Ascending aorta (tissue), 2 donors: ENCODE measurements around the gene PIN1. TPM values are rescaled to one million over a fixed set of nuclear protein-coding genes. Genes with fewer than 3 reads are reported as not detected.
A peak's percentile ranks its signal among the peaks of the same experiment; 100 is the strongest.

ENCODE experiments used
- DNase-seq, 2 donors: peaks; one replicate each; pipeline ENCODE4 v3.0.0-alpha.2; 2019; ENCODE audit warnings: low spot score in 2 of 2
- H3K27ac ChIP-seq, 2 donors: fragments of 200-600 bp; sonication (generic); one replicate each; pipeline ENCODE4 v1.5.1; 2016 to 2017; ENCODE audit warnings: mild to moderate bottlenecking in 1 of 2
- H3K27me3 ChIP-seq: fragments of 200-600 bp; sonication (generic); one replicate; pipeline ENCODE4 v1.5.1; 2017
- H3K36me3 ChIP-seq, 2 donors: fragments of 200-600 bp; sonication (generic); one replicate each; pipeline ENCODE4 v1.5.1; 2016
- H3K4me1 ChIP-seq, 2 donors: fragments of 200-600 bp; sonication (generic); one replicate each; pipeline ENCODE4 v1.5.1; 2016 to 2017; ENCODE audit warnings: mild to moderate bottlenecking in 1 of 2
- H3K4me3 ChIP-seq, 2 donors: fragments of 200-600 bp; sonication (generic); one replicate each; pipeline ENCODE4 v1.5.1; 2016 to 2017; ENCODE audit warnings: mild to moderate bottlenecking in 1 of 2
- H3K9me3 ChIP-seq, 2 donors: fragments of 200-600 bp; sonication (generic); one replicate each; pipeline ENCODE4 v1.5.1; 2016
- intact Hi-C: fragments of 100-400 bp; cut with DNase I; formaldehyde crosslinking; loops from one replicate; pipeline ENCODE4 v1.15.1; 2023
- total RNA-seq: library from RNA; depleted of rRNA; stranded (reverse); fragments of >200 nt; gene quantifications from one replicate; pipeline ENCODE4 v1.1.0, GENCODE V29; 2016
- TF ChIP-seq, protein P1 (sequence below), 3 experiments: fragments of 200-600 bp in 2 of 3; fragments of 450-650 bp in 1 of 3; sonication (generic) in 2 of 3; IDR thresholded peaks; one replicate each; pipeline ENCODE4 v1.5.1; 2016 to 2019; ENCODE audit warnings: antibody characterized with exemption in 3 of 3, mild to moderate bottlenecking in 1 of 3, moderate library complexity in 1 of 3

PIN1 gene
- total RNA-seq, 1 donor from 2014 or later = 50.7 TPM

DNA sequence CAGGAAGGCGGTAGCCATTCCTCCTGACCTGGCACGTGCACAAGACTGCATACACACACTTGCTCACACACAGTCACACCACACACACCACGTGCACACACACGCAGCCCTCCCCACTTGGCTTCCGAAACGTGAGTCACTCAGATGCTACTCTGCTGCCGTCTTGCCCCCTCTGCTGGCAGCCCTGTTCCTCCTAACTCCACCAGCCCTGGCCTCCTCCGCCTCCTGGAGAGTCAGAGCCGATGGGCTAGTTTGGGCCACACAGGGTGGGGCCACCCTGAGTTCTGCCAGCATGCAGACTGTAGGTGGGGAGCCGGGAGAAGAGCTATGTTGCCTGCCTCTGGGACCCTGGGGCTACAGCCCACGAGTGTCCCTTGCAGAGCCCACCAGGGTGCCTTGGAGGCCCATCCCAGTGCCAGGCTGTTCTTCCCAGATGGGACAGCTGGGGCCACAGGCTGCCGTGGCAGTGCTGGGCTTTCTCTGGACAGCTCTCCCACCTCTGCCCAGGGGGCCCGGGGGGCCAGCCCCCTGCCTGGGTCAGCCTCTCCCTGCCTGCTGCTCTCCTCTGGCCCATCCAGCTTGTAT is 12.1 kb downstream of the PIN1 start:
- Histone ChIP-seq H3K27ac (peak overlapping the region in 1 of 2 donors; percentile 28), H3K36me3 (peaks cover 52 to 56% of the 10 kb centered on the region in 2 donors), H3K4me3 (no peak overlapping the region), H3K27me3 (no peaks in the 10 kb centered on the region), H3K9me3 (no peaks in the 10 kb centered on the region), H3K4me1 (no peaks in the 10 kb centered on the region)
- intact Hi-C loops = no loop called here
- DNase-seq = peak; percentile 27 to 82
- TF ChIP-seq, protein P1, sequence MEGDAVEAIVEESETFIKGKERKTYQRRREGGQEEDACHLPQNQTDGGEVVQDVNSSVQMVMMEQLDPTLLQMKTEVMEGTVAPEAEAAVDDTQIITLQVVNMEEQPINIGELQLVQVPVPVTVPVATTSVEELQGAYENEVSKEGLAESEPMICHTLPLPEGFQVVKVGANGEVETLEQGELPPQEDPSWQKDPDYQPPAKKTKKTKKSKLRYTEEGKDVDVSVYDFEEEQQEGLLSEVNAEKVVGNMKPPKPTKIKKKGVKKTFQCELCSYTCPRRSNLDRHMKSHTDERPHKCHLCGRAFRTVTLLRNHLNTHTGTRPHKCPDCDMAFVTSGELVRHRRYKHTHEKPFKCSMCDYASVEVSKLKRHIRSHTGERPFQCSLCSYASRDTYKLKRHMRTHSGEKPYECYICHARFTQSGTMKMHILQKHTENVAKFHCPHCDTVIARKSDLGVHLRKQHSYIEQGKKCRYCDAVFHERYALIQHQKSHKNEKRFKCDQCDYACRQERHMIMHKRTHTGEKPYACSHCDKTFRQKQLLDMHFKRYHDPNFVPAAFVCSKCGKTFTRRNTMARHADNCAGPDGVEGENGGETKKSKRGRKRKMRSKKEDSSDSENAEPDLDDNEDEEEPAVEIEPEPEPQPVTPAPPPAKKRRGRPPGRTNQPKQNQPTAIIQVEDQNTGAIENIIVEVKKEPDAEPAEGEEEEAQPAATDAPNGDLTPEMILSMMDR (IDR thresholded peaks at IDR 0.05) = peak in 2 of 3 experiments; percentile 39 to 46

DNA sequence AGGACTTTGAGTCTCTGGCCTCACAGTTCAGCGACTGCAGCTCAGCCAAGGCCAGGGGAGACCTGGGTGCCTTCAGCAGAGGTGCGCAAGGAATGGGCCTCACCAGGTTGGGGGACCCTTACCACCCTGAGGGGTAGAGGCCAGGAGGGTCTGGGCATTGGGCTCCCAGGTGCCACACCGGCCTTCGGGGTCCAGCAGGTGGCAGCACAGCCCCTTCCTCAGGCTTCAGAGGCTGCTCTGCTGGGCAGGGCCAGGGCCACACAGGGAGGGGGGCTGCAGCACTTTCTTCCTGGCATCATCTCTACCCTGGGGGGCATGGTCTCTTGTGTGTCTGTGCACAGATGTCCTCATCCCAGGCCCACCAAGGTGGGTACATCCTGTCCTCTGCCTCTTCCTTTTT is 12.9 kb downstream of the PIN1 start:
- TF ChIP-seq, protein P1 (IDR thresholded peaks at IDR 0.05) = no peak

DNA sequence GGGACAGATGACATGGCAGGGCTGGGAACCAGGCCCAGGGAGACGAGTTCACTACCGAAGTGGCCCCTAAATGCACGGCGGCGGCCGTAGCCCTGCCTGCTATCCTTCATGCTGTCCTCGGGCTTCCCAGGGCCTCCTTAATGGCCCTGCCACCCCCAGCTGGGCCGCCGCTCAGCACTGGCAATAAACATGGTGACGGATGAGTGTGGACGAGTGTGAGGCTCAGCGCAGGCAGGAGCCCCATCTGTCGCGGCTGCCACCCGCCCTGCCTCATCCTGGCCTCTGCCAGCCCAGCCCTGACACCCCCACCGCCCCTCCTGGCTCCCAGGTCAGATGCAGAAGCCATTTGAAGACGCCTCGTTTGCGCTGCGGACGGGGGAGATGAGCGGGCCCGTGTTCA is 13.6 kb downstream of the PIN1 start:
- no peaks in the 10 kb centered on the region for H3K27me3 ChIP-seq
- TF ChIP-seq, protein P1 (IDR thresholded peaks at IDR 0.05) = no peak

More for the DNA sequence above, 12.9 kb downstream of the PIN1 start:
- DNase-seq = no peak
- Histone ChIP-seq H3K4me3 (no peak overlapping the region), H3K27me3 (no peaks in the 10 kb centered on the region), H3K27ac (no peak overlapping the region), H3K36me3 (peaks cover 45 to 47% of the 10 kb centered on the region in 2 donors), H3K4me1 (no peaks in the 10 kb centered on the region), H3K9me3 (no peaks in the 10 kb centered on the region)
- intact Hi-C loops = no loop called here

DNA sequence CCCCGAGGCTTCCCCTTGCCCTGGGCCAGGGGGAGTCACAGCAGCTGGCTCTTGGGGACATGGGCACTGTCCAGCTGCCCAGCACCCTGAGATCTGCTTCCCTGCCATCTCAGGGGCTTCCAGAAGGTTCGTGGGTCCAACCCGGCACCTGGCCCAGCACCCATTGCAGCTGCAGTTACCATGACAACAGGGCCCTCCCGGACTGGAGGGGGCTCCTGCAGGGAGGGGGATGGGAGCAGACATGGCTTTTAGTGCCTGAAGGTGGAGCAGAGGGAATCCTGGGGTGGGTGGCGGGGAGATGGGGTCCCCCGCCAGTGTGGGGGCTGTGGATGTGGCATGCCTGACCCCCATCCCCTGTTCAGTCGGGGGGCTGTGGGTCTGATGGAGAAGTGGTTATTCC is 14.7 kb downstream of the PIN1 start:
- DNase-seq = no peak
- Histone ChIP-seq H3K27me3 (no peaks in the 10 kb centered on the region), H3K27ac (no peak overlapping the region), H3K4me1 (no peaks in the 10 kb centered on the region), H3K36me3 (peaks cover 28 to 32% of the 10 kb centered on the region in 2 donors), H3K9me3 (no peaks in the 10 kb centered on the region), H3K4me3 (no peak overlapping the region)
- TF ChIP-seq, protein P1 (IDR thresholded peaks at IDR 0.05) = no peak
- intact Hi-C loops = no loop called here

More for the DNA sequence above, 13.6 kb downstream of the PIN1 start:
- no peaks in the 10 kb centered on the region for H3K9me3 ChIP-seq
- peaks cover 38 to 41% of the 10 kb centered on the region in 2 donors for H3K36me3 ChIP-seq
- H3K4me1 ChIP-seq = no peaks in the 10 kb centered on the region
- no peak overlapping the region for H3K4me3 ChIP-seq
- no peak for DNase-seq
- intact Hi-C loops = no loop called here
- H3K27ac ChIP-seq = no peak overlapping the region

DNA sequence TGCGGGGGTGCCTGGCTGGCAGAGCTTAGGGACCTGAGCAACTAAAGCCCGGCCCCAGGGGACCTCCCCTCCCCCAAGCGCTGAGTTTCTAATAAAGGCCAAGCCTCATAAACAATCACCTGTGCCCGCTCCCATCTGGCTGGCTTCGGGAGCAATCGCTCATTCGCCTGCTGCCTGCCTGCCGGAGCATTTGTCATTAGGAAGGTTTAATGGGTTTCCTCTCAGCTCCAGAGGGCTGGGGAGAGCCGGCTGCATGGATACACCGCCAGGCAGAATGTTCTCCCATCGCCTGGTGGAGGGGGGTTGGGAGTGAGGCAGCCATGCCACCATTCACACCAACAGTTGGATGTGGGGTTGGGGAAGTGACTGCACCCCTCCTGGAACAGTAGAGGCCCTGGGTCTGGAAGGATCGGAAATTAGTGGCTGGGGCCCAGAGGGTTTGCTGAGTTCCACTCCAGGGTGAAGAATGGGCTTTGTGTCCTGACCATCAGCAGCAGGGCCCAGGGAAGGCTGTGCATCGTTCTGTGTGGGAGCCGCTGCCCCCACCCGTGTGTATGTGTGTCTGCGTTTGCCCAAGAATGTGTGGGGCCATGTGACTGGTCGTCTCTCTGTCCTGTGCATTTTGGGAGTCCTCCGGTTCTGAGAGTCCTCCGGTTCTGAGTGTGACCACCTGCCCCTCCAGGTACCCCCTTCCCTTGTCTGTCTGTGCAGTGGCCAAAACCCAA is 15.3 kb downstream of the PIN1 start:
- intact Hi-C loops = no loop called here
- Histone ChIP-seq H3K27ac (no peak overlapping the region), H3K9me3 (no peaks in the 10 kb centered on the region), H3K27me3 (no peaks in the 10 kb centered on the region), H3K36me3 (peaks cover 25 to 29% of the 10 kb centered on the region in 2 donors), H3K4me1 (no peaks in the 10 kb centered on the region), H3K4me3 (no peak overlapping the region)
- no peak for DNase-seq
- TF ChIP-seq, protein P1 (IDR thresholded peaks at IDR 0.05) = no peak
